Large intestine (tissue), 3 donors: Measurements from ENCODE around the gene SOWAHA. TPM values are rescaled to one million over a fixed set of nuclear protein-coding genes. Genes with fewer than 3 reads are reported as not detected.

Experiments
- DNase-seq, 2 donors: peaks; one replicate each; pipeline versions ENCODE4 v3.0.0 to v3.0.0-alpha.2; 2013
- H3K27ac ChIP-seq: one replicate; pipeline ENCODE4 v1.5.1; 2013; ENCODE audit warnings: low read length
- H3K27me3 ChIP-seq: 2 replicates; pipeline ENCODE4 v1.6.1; 2013; ENCODE audit warnings: low read length; ENCODE audit not compliant: control insufficient read depth, insufficient read depth
- H3K36me3 ChIP-seq: 2 replicates; pipeline ENCODE4 v1.6.1; 2013; ENCODE audit warnings: low read length; ENCODE audit not compliant: control insufficient read depth, insufficient read depth
- H3K4me1 ChIP-seq: one replicate; pipeline ENCODE4 v1.6.1; 2013; ENCODE audit warnings: low read length; ENCODE audit not compliant: control insufficient read depth, insufficient read depth
- H3K4me3 ChIP-seq: one replicate; pipeline ENCODE4 v1.5.1; 2013; ENCODE audit warnings: low read length
- H3K9me3 ChIP-seq: one replicate; pipeline ENCODE4 v1.6.1; 2013; ENCODE audit warnings: mild to moderate bottlenecking, low read depth, low read length, moderate library complexity; ENCODE audit not compliant: control insufficient read depth
- WGBS: methylation state at CpG from one replicate; pipeline ENCODE4 v1.1.5; 2013; ENCODE audit warnings: low lambda C conversion rate; ENCODE audit not compliant: insufficient coverage; 5-methylcytosine and 5-hydroxymethylcytosine counted together
- polyA plus RNA-seq: library from polyadenylated mRNA; unstranded; fragments of 120-200 nt; gene quantifications from one replicate; pipeline ENCODE4 v1.2.1, GENCODE V29; 2013

SOWAHA gene
- polyA plus RNA-seq, 1 donor: 54.3 TPM

- Histone ChIP-seq H3K9me3 (no peaks in the 10 kb centered on the region), H3K4me1 (peaks cover 9% of the 10 kb centered on the region), H3K27me3 (no peaks in the 10 kb centered on the region), H3K36me3 (no peaks in the 10 kb centered on the region), H3K4me3 (peak within 1 kb of the TSS; percentile 93), H3K27ac (no peak within 1 kb of the TSS)
- peak in 1 of 2 donors; percentile 59 for DNase-seq
- WGBS: no CpG with 5 or more reads among the region's 82 CpGs
Observed at GRCh38 chr5:132777209-132778069, 35.7 kb upstream of the SOWAHA start, which contains the start of gene SEPTIN8. SEPTIN8 (minus strand) TSS chr5:132777239; CDS start chr5:132777137, 102 bp downstream.

- peak overlapping the region; percentile 93 for H3K4me3 ChIP-seq
- DNase-seq: no peak
- no CpG with 5 or more reads among the region's 4 CpGs for WGBS
Observed at GRCh38 chr5:132778129-132778528, 35.0 kb upstream of the SOWAHA start.

GRCh38 chr5:132778856-132779255 lies 34.2 kb upstream of the SOWAHA start:
- Histone ChIP-seq H3K27ac (no peak overlapping the region), H3K9me3 (no peaks in the 10 kb centered on the region), H3K27me3 (no peaks in the 10 kb centered on the region), H3K36me3 (no peaks in the 10 kb centered on the region), H3K4me1 (peaks cover 9% of the 10 kb centered on the region), H3K4me3 (no peak overlapping the region)
- whole genome bisulfite sequencing: 67% methylated on average over 3 of the region's 5 CpGs
- no peak for DNase-seq

More at GRCh38 chr5:132778129-132778528, 35.0 kb upstream of the SOWAHA start:
- Histone ChIP-seq H3K9me3 (no peaks in the 10 kb centered on the region), H3K27ac (no peak overlapping the region), H3K4me1 (peaks cover 9% of the 10 kb centered on the region), H3K27me3 (no peaks in the 10 kb centered on the region), H3K36me3 (no peaks in the 10 kb centered on the region)

- Histone ChIP-seq H3K27ac (no peak overlapping the region), H3K9me3 (no peaks in the 10 kb centered on the region), H3K27me3 (no peaks in the 10 kb centered on the region), H3K4me1 (peaks cover 7% of the 10 kb centered on the region), H3K4me3 (no peak overlapping the region), H3K36me3 (no peaks in the 10 kb centered on the region)
- no peak for DNase-seq
- no CpG with 5 or more reads among the region's 3 CpGs for WGBS
Observed at GRCh38 chr5:132779961-132780360, 33.1 kb upstream of the SOWAHA start.

- no peak overlapping the region for H3K4me3 ChIP-seq
- no peaks in the 10 kb centered on the region for H3K9me3 ChIP-seq
- no peaks in the 10 kb centered on the region for H3K36me3 ChIP-seq
- 100% methylated on average over 1 of the region's 1 CpG for WGBS
- no peak overlapping the region for H3K27ac ChIP-seq
- H3K4me1 ChIP-seq: peaks cover 1% of the 10 kb centered on the region
- no peak for DNase-seq
- no peaks in the 10 kb centered on the region for H3K27me3 ChIP-seq
Observed at GRCh38 chr5:132780577-132780976, 32.5 kb upstream of the SOWAHA start.

- H3K27me3 ChIP-seq: no peaks in the 10 kb centered on the region
- H3K4me3 ChIP-seq: no peak overlapping the region
- 100% methylated on average over 2 of the region's 4 CpGs for WGBS
- H3K36me3 ChIP-seq: no peaks in the 10 kb centered on the region
- no peaks in the 10 kb centered on the region for H3K4me1 ChIP-seq
- DNase-seq: no peak
- no peaks in the 10 kb centered on the region for H3K9me3 ChIP-seq
- H3K27ac ChIP-seq: no peak overlapping the region
Observed at GRCh38 chr5:132781029-132781428, 32.1 kb upstream of the SOWAHA start.

- no CpG with 5 or more reads among the region's 4 CpGs for WGBS
- Histone ChIP-seq H3K4me1 (no peaks in the 10 kb centered on the region), H3K27ac (no peak overlapping the region), H3K4me3 (no peak overlapping the region), H3K9me3 (no peaks in the 10 kb centered on the region), H3K27me3 (no peaks in the 10 kb centered on the region), H3K36me3 (no peaks in the 10 kb centered on the region)
- no peak for DNase-seq
Observed at GRCh38 chr5:132782101-132782500, 31.0 kb upstream of the SOWAHA start.

GRCh38 chr5:132785365-132785764 lies 27.7 kb upstream of the SOWAHA start:
- Histone ChIP-seq H3K36me3 (no peaks in the 10 kb centered on the region), H3K9me3 (no peaks in the 10 kb centered on the region), H3K27ac (no peak overlapping the region), H3K4me1 (no peaks in the 10 kb centered on the region), H3K27me3 (no peaks in the 10 kb centered on the region), H3K4me3 (no peak overlapping the region)
- DNase-seq: no peak
- no CpG with 5 or more reads among the region's 5 CpGs for WGBS

- H3K4me1 ChIP-seq: no peaks in the 10 kb centered on the region
- no peak for DNase-seq
- H3K9me3 ChIP-seq: no peaks in the 10 kb centered on the region
- H3K4me3 ChIP-seq: no peak overlapping the region
- H3K27me3 ChIP-seq: no peaks in the 10 kb centered on the region
- no peaks in the 10 kb centered on the region for H3K36me3 ChIP-seq
- H3K27ac ChIP-seq: no peak overlapping the region
- no CpG with 5 or more reads among the region's 4 CpGs for WGBS
Observed at GRCh38 chr5:132785864-132786263, 27.2 kb upstream of the SOWAHA start.

- Histone ChIP-seq H3K4me3 (no peak overlapping the region), H3K4me1 (no peaks in the 10 kb centered on the region), H3K36me3 (no peaks in the 10 kb centered on the region), H3K9me3 (no peaks in the 10 kb centered on the region), H3K27ac (no peak overlapping the region), H3K27me3 (no peaks in the 10 kb centered on the region)
- DNase-seq: no peak
- 100% methylated on average over 1 of the region's 1 CpG for WGBS
Observed at GRCh38 chr5:132787076-132787475, 26.0 kb upstream of the SOWAHA start.

GRCh38 chr5:132788508-132788907 lies 24.6 kb upstream of the SOWAHA start:
- no peak for DNase-seq
- no peaks in the 10 kb centered on the region for H3K36me3 ChIP-seq
- WGBS: no CpG with 5 or more reads among the region's 1 CpG

More at GRCh38 chr5:132788508-132788907, 24.6 kb upstream of the SOWAHA start:
- no peak overlapping the region for H3K4me3 ChIP-seq
- no peaks in the 10 kb centered on the region for H3K4me1 ChIP-seq
- no peaks in the 10 kb centered on the region for H3K9me3 ChIP-seq
- H3K27ac ChIP-seq: no peak overlapping the region
- H3K27me3 ChIP-seq: no peaks in the 10 kb centered on the region
